Measurements from ENCODE around the gene SPATS2L. TPM values are rescaled to one million over a fixed set of nuclear protein-coding genes. Genes with fewer than 3 reads are reported as not detected.

The SPATS2L gene
- total RNA-seq, 6 donors from 2014 or later: 57.6 to 127 (median 80.4) TPM

DNA sequence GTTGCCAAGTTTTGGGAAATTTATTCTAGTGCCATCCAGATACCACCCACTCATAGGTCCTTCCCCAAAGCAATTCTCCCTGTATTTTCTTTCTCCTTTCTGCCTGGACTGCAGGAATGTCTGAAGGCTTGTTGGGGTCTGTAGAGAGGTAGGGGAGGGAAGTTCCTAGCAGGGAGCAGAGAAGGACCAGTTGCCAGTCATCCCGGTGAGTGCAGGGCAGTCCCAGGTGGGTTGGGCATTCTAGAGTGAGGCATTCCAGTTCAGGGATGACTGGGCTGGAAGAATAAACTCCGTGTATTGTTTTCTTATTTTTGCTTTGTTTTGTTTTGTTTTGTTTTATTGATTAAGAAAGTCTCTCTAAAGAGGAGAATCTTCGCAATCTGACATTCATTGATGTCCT lies 58.1 kb downstream of the SPATS2L start:
- Histone ChIP-seq H3K27me3 (no peaks in the 10 kb centered on the region), H3K4me3 (no peak overlapping the region), H3K27ac (no peak overlapping the region), H3K36me3 (no peaks in the 10 kb centered on the region), H3K4me1 (peaks cover 3 to 14% (median 6%) of the 10 kb centered on the region in 4 donors), H3K9me3 (no peaks in the 10 kb centered on the region)
- TF ChIP-seq EP300 (IDR thresholded peaks at IDR 0.05): no peak
- TF ChIP-seq, protein P1, sequence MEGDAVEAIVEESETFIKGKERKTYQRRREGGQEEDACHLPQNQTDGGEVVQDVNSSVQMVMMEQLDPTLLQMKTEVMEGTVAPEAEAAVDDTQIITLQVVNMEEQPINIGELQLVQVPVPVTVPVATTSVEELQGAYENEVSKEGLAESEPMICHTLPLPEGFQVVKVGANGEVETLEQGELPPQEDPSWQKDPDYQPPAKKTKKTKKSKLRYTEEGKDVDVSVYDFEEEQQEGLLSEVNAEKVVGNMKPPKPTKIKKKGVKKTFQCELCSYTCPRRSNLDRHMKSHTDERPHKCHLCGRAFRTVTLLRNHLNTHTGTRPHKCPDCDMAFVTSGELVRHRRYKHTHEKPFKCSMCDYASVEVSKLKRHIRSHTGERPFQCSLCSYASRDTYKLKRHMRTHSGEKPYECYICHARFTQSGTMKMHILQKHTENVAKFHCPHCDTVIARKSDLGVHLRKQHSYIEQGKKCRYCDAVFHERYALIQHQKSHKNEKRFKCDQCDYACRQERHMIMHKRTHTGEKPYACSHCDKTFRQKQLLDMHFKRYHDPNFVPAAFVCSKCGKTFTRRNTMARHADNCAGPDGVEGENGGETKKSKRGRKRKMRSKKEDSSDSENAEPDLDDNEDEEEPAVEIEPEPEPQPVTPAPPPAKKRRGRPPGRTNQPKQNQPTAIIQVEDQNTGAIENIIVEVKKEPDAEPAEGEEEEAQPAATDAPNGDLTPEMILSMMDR (IDR thresholded peaks at IDR 0.05): no peak
- TF ChIP-seq POLR2AphosphoS5 (IDR thresholded peaks at IDR 0.05): no peak
- no peak for TF ChIP-seq POLR2A (IDR thresholded peaks at IDR 0.05)
- ATAC-seq (ENCODE audit: low FRiP score in 2 of 2) (no peak), DNase-seq (no peak)
- 78 to 86% methylated on average over 3 of the region's 3 CpGs for WGBS, 2 donors

DNA sequence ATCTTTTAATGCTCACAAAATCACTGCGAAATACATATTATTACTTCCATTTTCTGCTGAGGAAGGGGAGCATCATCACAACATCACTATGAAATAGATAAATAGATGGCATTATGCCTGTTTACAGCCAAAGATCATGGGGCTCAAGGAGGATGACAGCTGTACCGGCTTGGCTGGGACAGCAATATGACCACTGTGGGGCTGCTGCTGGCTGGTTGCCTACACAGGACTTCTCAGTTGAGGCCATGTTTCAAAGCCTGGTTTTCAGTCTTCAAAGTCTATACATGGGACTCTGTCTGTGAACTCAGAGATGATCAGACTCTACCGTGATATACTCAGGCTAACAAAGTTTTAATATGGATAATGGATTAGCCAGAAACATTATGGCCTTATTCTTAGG lies 58.7 kb downstream of the SPATS2L start:
- TF ChIP-seq POLR2AphosphoS5 (IDR thresholded peaks at IDR 0.05) (no peak), EP300 (IDR thresholded peaks at IDR 0.05) (no peak), POLR2A (IDR thresholded peaks at IDR 0.05) (no peak)
- TF ChIP-seq, protein P1 (IDR thresholded peaks at IDR 0.05): no peak
- DNase-seq: no peak
- no peak overlapping the region for H3K4me3 ChIP-seq
- 83 to 92% methylated on average over 3 of the region's 3 CpGs for WGBS, 2 donors
- no peaks in the 10 kb centered on the region for H3K36me3 ChIP-seq
- peaks cover 3 to 14% (median 6%) of the 10 kb centered on the region in 4 donors for H3K4me1 ChIP-seq
- H3K9me3 ChIP-seq: no peaks in the 10 kb centered on the region
- H3K27ac ChIP-seq: no peak overlapping the region
- no peak for ATAC-seq (ENCODE audit: low FRiP score in 2 of 2)
- H3K27me3 ChIP-seq: no peaks in the 10 kb centered on the region

DNA sequence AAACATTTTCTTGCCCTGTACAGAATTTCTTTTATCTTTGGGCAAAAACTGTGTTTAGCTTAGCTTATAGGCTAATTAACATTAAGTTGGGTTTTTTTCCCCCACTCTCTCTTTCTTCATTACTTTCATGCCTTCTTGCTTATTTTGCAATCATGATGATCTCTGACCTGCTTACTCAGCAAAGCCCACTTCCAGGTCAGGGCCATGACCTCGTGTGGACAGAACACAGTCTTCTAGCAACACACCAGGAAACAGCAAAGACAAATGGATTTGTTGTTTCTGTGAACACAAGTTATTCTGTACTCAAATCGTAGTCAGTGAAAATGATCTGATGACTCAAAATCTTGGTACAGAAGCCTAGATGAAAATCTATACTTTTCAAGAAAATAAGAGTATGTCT lies 60.7 kb downstream of the SPATS2L start:
- H3K9me3 ChIP-seq: no peaks in the 10 kb centered on the region
- ATAC-seq (ENCODE audit: low FRiP score in 2 of 2): peak in 1 of 2 donors; percentile 53
- DNase-seq: no peak
- no peaks in the 10 kb centered on the region for H3K36me3 ChIP-seq
- peaks cover 3 to 14% (median 6%) of the 10 kb centered on the region in 4 donors for H3K4me1 ChIP-seq
- H3K4me3 ChIP-seq: no peak overlapping the region
- peak in 1 of 4 donors; percentile 57 for TF ChIP-seq EP300 (IDR thresholded peaks at IDR 0.05)
- TF ChIP-seq POLR2A (IDR thresholded peaks at IDR 0.05): no peak
- TF ChIP-seq, protein P1 (IDR thresholded peaks at IDR 0.05): no peak
- TF ChIP-seq POLR2AphosphoS5 (IDR thresholded peaks at IDR 0.05): peak; percentile 66 to 73
- whole genome bisulfite sequencing, 2 donors: 35 to 44% methylated on average over 2 of the region's 2 CpGs
- no peaks in the 10 kb centered on the region for H3K27me3 ChIP-seq
- H3K27ac ChIP-seq: no peak overlapping the region

DNA sequence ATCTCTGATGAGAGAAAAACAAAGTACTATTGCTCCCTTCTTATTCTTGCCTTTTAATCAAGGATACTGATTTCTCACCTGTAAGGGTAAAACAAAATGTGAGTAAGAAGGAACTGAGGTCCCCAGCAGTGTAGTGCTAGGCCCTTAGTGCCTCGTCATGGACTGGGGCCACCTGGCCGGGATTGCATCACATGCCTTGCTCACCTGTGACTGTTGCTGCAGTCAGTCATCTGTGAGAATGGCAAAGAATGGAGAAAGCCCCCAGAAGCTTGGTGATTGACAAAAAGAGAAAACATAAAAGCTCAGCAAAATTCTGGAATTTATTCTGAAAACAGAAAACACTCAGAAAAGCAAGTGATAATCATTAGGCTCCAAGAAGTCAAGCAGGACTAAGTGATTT lies 63.4 kb downstream of the SPATS2L start:
- Histone ChIP-seq H3K9me3 (no peaks in the 10 kb centered on the region), H3K4me3 (no peak overlapping the region), H3K27me3 (no peaks in the 10 kb centered on the region), H3K27ac (no peak overlapping the region), H3K36me3 (no peaks in the 10 kb centered on the region), H3K4me1 (peaks cover 4 to 24% (median 18%) of the 10 kb centered on the region in 4 donors)
- WGBS, 2 donors: 33 to 52% methylated on average over 2 of the region's 2 CpGs
- ATAC-seq (ENCODE audit: low FRiP score in 2 of 2) (no peak), DNase-seq (peak in 1 of 2 donors; percentile 69)
- TF ChIP-seq POLR2A (IDR thresholded peaks at IDR 0.05) (no peak), POLR2AphosphoS5 (IDR thresholded peaks at IDR 0.05) (no peak), EP300 (IDR thresholded peaks at IDR 0.05) (no peak)
- TF ChIP-seq, protein P1 (IDR thresholded peaks at IDR 0.05): no peak

DNA sequence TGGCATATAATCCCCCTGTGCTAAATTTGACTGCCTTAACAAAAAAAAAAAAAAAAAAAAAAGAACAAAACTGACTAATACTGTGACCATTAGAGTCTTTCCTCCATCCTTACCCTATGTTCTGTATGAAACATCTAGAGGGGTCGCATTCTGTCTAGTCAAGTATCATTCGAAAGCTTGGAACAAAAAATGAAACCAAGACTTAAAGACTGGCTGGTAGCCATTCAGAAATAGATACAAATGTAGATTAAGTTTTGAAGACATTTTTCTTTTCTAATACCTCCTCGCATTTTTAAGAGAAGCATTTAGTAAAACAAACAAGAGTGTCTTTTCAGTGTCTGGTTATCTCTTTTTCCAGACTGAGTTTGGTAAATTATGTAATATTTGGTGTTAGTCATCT lies 66.7 kb downstream of the SPATS2L start:
- WGBS, 2 donors: 73 to 75% methylated on average over 3 of the region's 3 CpGs
- Histone ChIP-seq H3K36me3 (no peaks in the 10 kb centered on the region), H3K4me1 (peaks cover 21 to 42% (median 32%) of the 10 kb centered on the region in 4 donors), H3K27ac (peak overlapping the region in 3 of 4 donors; percentile 45 to 67 (median 67)), H3K27me3 (no peaks in the 10 kb centered on the region), H3K4me3 (no peak overlapping the region), H3K9me3 (no peaks in the 10 kb centered on the region)
- DNase-seq: no peak
- ATAC-seq (ENCODE audit: low FRiP score in 2 of 2): no peak
- TF ChIP-seq POLR2AphosphoS5 (IDR thresholded peaks at IDR 0.05): no peak
- no peak for TF ChIP-seq EP300 (IDR thresholded peaks at IDR 0.05)
- no peak for TF ChIP-seq POLR2A (IDR thresholded peaks at IDR 0.05)
- TF ChIP-seq, protein P1 (IDR thresholded peaks at IDR 0.05): no peak
